ENCODE measurements around the gene HCK. TPM values are rescaled to one million over a fixed set of nuclear protein-coding genes. Genes with fewer than 3 reads are reported as not detected.

Gene HCK
- total RNA-seq, 3 donors from 2014 or later = 6.2 to 17.3 (median 13.4) TPM

DNA sequence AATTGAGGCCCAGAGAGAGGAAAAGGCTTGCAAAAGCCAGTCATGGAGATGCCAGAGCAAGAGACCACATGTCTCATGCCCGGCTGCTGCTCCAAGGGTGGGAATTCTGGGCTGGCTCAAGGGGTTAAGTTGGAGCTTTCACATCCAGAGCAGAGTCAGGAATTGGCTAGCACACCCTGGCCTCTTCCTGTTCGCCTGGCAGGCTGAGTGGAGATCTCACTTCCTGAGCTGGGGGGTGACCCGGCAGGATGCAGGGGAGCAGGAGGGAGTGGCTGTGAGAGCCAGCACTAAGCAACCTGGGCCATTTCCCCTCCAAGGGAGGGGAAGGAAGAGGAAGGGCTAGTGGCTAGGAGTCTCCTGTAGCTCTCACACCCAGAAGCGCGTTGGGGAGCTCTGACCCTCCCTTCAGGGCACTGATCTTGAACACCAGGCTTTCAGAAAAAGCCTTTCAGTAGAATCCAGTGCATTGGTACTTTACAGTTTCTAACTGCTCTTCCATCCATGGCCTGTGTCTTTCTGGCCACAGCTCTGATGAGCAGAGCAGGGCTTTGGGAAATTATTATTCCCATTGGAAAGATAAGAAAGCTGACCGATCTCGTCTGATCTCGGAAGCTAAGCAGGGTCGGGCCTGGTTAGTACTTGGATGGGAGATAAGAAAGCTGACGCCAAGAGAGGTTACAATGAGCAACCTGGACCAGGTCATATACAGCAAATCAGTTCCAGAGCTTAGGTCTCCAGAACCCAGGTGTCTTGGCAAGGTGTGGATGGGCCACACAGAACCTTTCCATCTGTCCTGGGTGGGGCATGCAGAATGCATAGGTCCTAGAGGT lies 44.0 kb upstream of the HCK start:
- DNase-seq (peak in 1 of 3 donors; percentile 10), ATAC-seq (no peak)
- TF ChIP-seq, protein P1, sequence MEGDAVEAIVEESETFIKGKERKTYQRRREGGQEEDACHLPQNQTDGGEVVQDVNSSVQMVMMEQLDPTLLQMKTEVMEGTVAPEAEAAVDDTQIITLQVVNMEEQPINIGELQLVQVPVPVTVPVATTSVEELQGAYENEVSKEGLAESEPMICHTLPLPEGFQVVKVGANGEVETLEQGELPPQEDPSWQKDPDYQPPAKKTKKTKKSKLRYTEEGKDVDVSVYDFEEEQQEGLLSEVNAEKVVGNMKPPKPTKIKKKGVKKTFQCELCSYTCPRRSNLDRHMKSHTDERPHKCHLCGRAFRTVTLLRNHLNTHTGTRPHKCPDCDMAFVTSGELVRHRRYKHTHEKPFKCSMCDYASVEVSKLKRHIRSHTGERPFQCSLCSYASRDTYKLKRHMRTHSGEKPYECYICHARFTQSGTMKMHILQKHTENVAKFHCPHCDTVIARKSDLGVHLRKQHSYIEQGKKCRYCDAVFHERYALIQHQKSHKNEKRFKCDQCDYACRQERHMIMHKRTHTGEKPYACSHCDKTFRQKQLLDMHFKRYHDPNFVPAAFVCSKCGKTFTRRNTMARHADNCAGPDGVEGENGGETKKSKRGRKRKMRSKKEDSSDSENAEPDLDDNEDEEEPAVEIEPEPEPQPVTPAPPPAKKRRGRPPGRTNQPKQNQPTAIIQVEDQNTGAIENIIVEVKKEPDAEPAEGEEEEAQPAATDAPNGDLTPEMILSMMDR (IDR thresholded peaks at IDR 0.05) = no peak
- Histone ChIP-seq H3K4me1 (ENCODE audit: low read depth) (no peaks in the 10 kb centered on the region), H3K36me3 (ENCODE audit: low read depth) (no peaks in the 10 kb centered on the region), H3K9me3 (no peaks in the 10 kb centered on the region), H3K4me3 (no peak overlapping the region)
- intact Hi-C loops (cut with DNase I, micrococcal nuclease) = no loop called here

- intact Hi-C loops (cut with DNase I, micrococcal nuclease) = no loop called here
- no peak for DNase-seq
- Histone ChIP-seq H3K4me1 (ENCODE audit: low read depth) (no peaks in the 10 kb centered on the region), H3K9me3 (no peaks in the 10 kb centered on the region), H3K36me3 (ENCODE audit: low read depth) (no peaks in the 10 kb centered on the region), H3K4me3 (no peak overlapping the region)
- no peak for ATAC-seq
- TF ChIP-seq, protein P1 (IDR thresholded peaks at IDR 0.05) = no peak
Measured at GRCh38 chr20:32009564-32009963, 42.5 kb upstream of the HCK start.

- ATAC-seq (no peak), DNase-seq (no peak)
- H3K4me1 ChIP-seq (ENCODE audit: low read depth) = no peaks in the 10 kb centered on the region
- H3K4me3 ChIP-seq = no peak within 1 kb of the TSS
- TF ChIP-seq, protein P1 (IDR thresholded peaks at IDR 0.05) = no peak
- no peaks in the 10 kb centered on the region for H3K36me3 ChIP-seq (ENCODE audit: low read depth)
- H3K9me3 ChIP-seq = no peaks in the 10 kb centered on the region
- intact Hi-C loops (cut with DNase I, micrococcal nuclease) = no loop called here
Measured at GRCh38 chr20:32010101-32010500, 41.9 kb upstream of the HCK start, which contains the start of gene CCM2L. Gene CCM2L, plus strand, starts transcription at chr20:32010438. Its CDS starts 17 bp downstream, at chr20:32010455.

GRCh38 chr20:32010666-32011065 lies 41.4 kb upstream of the HCK start:
- DNase-seq (no peak), ATAC-seq (no peak)
- Histone ChIP-seq H3K36me3 (ENCODE audit: low read depth) (no peaks in the 10 kb centered on the region), H3K9me3 (no peaks in the 10 kb centered on the region), H3K4me3 (no peak overlapping the region), H3K4me1 (ENCODE audit: low read depth) (no peaks in the 10 kb centered on the region)
- TF ChIP-seq, protein P1 (IDR thresholded peaks at IDR 0.05) = no peak
- intact Hi-C loops (cut with DNase I, micrococcal nuclease) = no loop called here

GRCh38 chr20:32012159-32012688 lies 39.8 kb upstream of the HCK start:
- intact Hi-C loops (cut with DNase I, micrococcal nuclease) = no loop called here
- Histone ChIP-seq H3K4me3 (no peak overlapping the region), H3K9me3 (no peaks in the 10 kb centered on the region), H3K36me3 (ENCODE audit: low read depth) (no peaks in the 10 kb centered on the region), H3K4me1 (ENCODE audit: low read depth) (no peaks in the 10 kb centered on the region)
- ATAC-seq (no peak), DNase-seq (no peak)
- TF ChIP-seq, protein P1 (IDR thresholded peaks at IDR 0.05) = no peak

Data from mucosa of descending colon (tissue), 3 donors.